K562 (cell line): ENCODE results near the gene MTMR10. TPM values are rescaled to one million over a fixed set of nuclear protein-coding genes. Genes with fewer than 3 reads are reported as not detected.

Experiments used
- ATAC-seq: fragments of 200-7000 bp; cut with Tn5 transposase; 3 replicates; pipeline ENCODE4 v1.9.1; 2020; ENCODE audit warnings: moderate library complexity
- BruUV-seq: library from RNA; stranded (reverse); fragments of 400-500 nt; replicated peaks from 2 replicates; lab custom pipeline; 2021; lab: Mats Ljungman, UMichigan
- CTCF ChIA-PET: fragments of 300-600 bp; formaldehyde crosslinking; extraction: SDS; loops from one replicate; lab custom pipeline; 2021; ENCODE audit warnings: low intra/inter-chr PET ratio; lab: Yijun Ruan, JAX
- POLR2A ChIA-PET: fragments of 300-600, 350-650 bp; sonication (Branson Sonifier 250); formaldehyde crosslinking; extraction: SDS; loops from one replicate; lab custom pipeline; 2021; ENCODE audit warnings: antibody characterized with exemption, inconsistent platforms; lab: Yijun Ruan, JAX
- DNase-seq, 4 experiments: peaks; one replicate each; pipeline versions ENCODE4 v3.0.0 to v3.0.0-alpha.2; 2011 to 2018; ENCODE audit warnings: low spot score in 3 of 4, mixed read lengths in 3 of 4; ENCODE audit errors: extremely low read depth in 1 of 4
- FAIRE-seq: peaks from 2 replicates; lab custom pipeline; 2011; peaks lifted over from hg19 to GRCh38; lab: Jason Lieb, UNC
- H2AFZ ChIP-seq: 2 replicates; pipeline ENCODE4 v1.6.0; 2011; ENCODE audit warnings: low read depth, low read length, control low read depth, inconsistent platforms
- H3K27ac ChIP-seq: fragments of 200-600 bp; 3 replicates; pipeline ENCODE4 v1.8.0; 2011; ENCODE audit warnings: low read depth, mild to moderate bottlenecking, control low read depth, inconsistent platforms, low read length, moderate library complexity, mixed read lengths; ENCODE audit errors: extremely low read depth
- H3K27me3 ChIP-seq, 2 experiments: fragments of 300-600 bp in 1 of 2; 2 replicates in 1 of 2; 3 replicates in 1 of 2; pipeline versions ENCODE4 v1.6.0 to v1.8.0; 2011; ENCODE audit warnings: inconsistent platforms in 2 of 2, low read length in 2 of 2, mild to moderate bottlenecking in 1 of 2, mixed read lengths in 1 of 2, moderate library complexity in 1 of 2; ENCODE audit not compliant: control insufficient read depth in 2 of 2, insufficient read depth in 2 of 2
- H3K36me3 ChIP-seq: fragments of 300-600 bp; 3 replicates; pipeline ENCODE4 v1.8.0; 2011; ENCODE audit warnings: mild to moderate bottlenecking, low read length, inconsistent platforms; ENCODE audit not compliant: control insufficient read depth, insufficient read depth
- H3K4me1 ChIP-seq, 2 experiments: fragments of 200-600 bp in 1 of 2; replicated peaks in 1 of 2; 2 replicates in 1 of 2; 3 replicates in 1 of 2; pipeline versions ENCODE4 v1.5.1 to v1.8.0; 2011; ENCODE audit warnings: inconsistent platforms in 2 of 2, low read length in 2 of 2, mild to moderate bottlenecking in 1 of 2, mixed read lengths in 1 of 2, moderate library complexity in 1 of 2; ENCODE audit not compliant: control insufficient read depth in 2 of 2, insufficient read depth in 2 of 2
- H3K4me2 ChIP-seq: 2 replicates; pipeline ENCODE4 v1.6.1; 2011; ENCODE audit warnings: low read length, control low read depth, inconsistent platforms, mixed read lengths; ENCODE audit not compliant: insufficient read depth
- H3K4me3 ChIP-seq: fragments of 200-600 bp; sonication (generic), shearing (Covaris generic); 2 replicates; pipeline ENCODE4 v1.5.1; 2016; ENCODE audit warnings: control low read depth, inconsistent platforms
- H3K79me2 ChIP-seq: fragments of 200-600 bp; 3 replicates; pipeline ENCODE4 v1.8.0; 2011; ENCODE audit warnings: low read length, inconsistent platforms; ENCODE audit not compliant: control insufficient read depth, insufficient read depth
- H3K9ac ChIP-seq, 2 experiments: 2 replicates each; pipeline versions ENCODE4 v1.6.0 to v1.6.1; 2011; ENCODE audit warnings: low read depth in 2 of 2, low read length in 2 of 2, control low read depth in 1 of 2, inconsistent platforms in 1 of 2, mild to moderate bottlenecking in 1 of 2, mixed read lengths in 1 of 2; ENCODE audit not compliant: insufficient read depth in 1 of 2
- H3K9me1 ChIP-seq: one replicate; pipeline ENCODE4 v1.6.0; 2011; ENCODE audit warnings: inconsistent platforms, mild to moderate bottlenecking, low read length, moderate library complexity; ENCODE audit not compliant: control insufficient read depth, insufficient read depth
- H3K9me3 ChIP-seq: replicated peaks from 2 replicates; pipeline ENCODE4 v1.5.1; 2011; ENCODE audit warnings: low read depth, low read length, inconsistent platforms; ENCODE audit not compliant: control insufficient read depth, insufficient read depth
- H4K20me1 ChIP-seq: replicated peaks from 2 replicates; pipeline ENCODE4 v1.6.1; 2011; ENCODE audit warnings: low read length, inconsistent platforms, mixed read lengths; ENCODE audit not compliant: control insufficient read depth, insufficient read depth
- NR1H2 ChIP-seq: sonication (generic); formaldehyde crosslinking; IDR thresholded peaks from 2 replicates; pipeline ENCODE4 v1.4.0; 2020; ENCODE audit warnings: mild to moderate bottlenecking, missing genetic modification reagents
- RCOR1 ChIP-seq, 2 experiments: IDR thresholded peaks; 2 replicates each; pipeline ENCODE4 v1.6.1; 2012; ENCODE audit warnings: low read depth in 2 of 2, low read length in 2 of 2, borderline replicate concordance in 1 of 2, improper control_type of control experiment in 1 of 2
- ZNF551 ChIP-seq: fragments of 250-450 bp; sonication (Bioruptor Pico); IDR thresholded peaks from 2 replicates; pipeline ENCODE4 v1.5.0; 2021; ENCODE audit warnings: mild to moderate bottlenecking, moderate library complexity
- WGBS: fragments of 100-300 bp; shearing (Covaris generic); methylation state at CpG from one replicate; pipeline ENCODE4 v1.1.6; 2016; ENCODE audit warnings: low coverage, mixed read lengths; ENCODE audit not compliant: insufficient coverage; ENCODE audit errors: missing lambda C conversion rate; 5-methylcytosine and 5-hydroxymethylcytosine counted together
- in situ Hi-C: fragments of 300-500 bp; cut with MboI; formaldehyde crosslinking; loops from 4 replicates; pipeline ENCODE4 v1.15.0; 2018; ENCODE audit warnings: inconsistent platforms, mixed read lengths
- intact Hi-C: fragments of 100-400 bp; cut with micrococcal nuclease; formaldehyde crosslinking; loops from 2 replicates; pipeline ENCODE4 v1.14.2; 2022
- polyA plus RNA-seq, 8 experiments: library from polyadenylated mRNA; depleted of rRNA in 4 of 8; stranded (reverse) in 5 of 8; unstranded in 3 of 8; fragments of >200 nt; fragmentation: Nextera tagmentation in 2 of 8; fragmentation: Illumina TruSeq in 1 of 8; extraction: Ambion mirVana in 2 of 8; extraction: Trizol in 1 of 8; gene quantifications; 2 replicates each; pipeline versions ENCODE4 v1.2.1 to v1.2.3, GENCODE V29; 2011 to 2014; ENCODE audit warnings: inconsistent platforms in 1 of 8, missing spikeins in 1 of 8
- total RNA-seq, 7 experiments: library from RNA; depleted of rRNA in 6 of 7; stranded (reverse); fragments of >200 nt in 6 of 7; fragmentation: Illumina TruSeq in 2 of 7; extraction: Trizol in 2 of 7; gene quantifications; 2 replicates each; pipeline versions ENCODE4 v1.2.1 to v1.2.3, GENCODE V29; 2011 to 2021; ENCODE audit warnings: low replicate concordance in 1 of 7
- TF ChIP-seq, protein P1 (sequence below): fragments of 250-450 bp; sonication (Bioruptor Pico); IDR thresholded peaks from 2 replicates; pipeline ENCODE4 v1.4.0; 2020

Gene MTMR10
- total and polyA plus RNA-seq, 9 of the 15 experiments (the other 6 are each of a cell fraction or from before 2014, with no cell fraction given) = 1.6 to 6.8 (median 4.8) TPM

DNA sequence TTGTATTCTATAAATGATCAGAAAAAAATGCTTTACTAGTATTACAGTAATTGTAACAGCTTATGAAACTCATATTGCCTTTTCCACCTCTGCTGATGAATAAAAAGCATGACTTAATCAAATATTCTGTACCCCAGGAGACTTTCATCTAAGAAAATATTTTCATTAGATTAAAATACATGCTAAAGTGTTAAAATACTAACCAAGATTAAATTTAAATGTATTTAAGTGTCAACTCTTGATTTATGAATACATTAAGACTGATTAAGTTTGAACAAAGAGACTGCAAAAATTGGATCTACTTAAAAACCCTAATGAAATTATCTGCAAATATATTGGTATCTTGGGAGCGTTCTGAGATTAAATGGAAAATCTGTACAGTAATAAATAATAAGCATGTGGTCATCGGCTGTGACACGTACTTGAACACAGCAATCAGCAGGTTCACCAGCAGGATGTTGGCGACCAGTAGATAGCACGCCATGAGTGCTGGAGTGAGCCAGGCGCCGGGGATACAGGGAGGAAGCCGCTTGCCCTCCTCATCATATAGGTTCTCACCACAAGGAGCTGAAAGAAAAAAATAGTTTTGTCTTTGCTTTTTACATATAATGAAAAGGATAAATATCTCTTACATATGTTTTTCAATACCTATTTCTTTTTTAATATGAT is 36.6 kb upstream of the MTMR10 start:
- Histone ChIP-seq H3K4me3 (no peak overlapping the region), H3K9me1 (no peaks in the 10 kb centered on the region), H3K79me2 (no peaks in the 10 kb centered on the region), H2AFZ (no peak overlapping the region), H4K20me1 (no peaks in the 10 kb centered on the region), H3K4me1 (peaks cover 0 to 4% of the 10 kb centered on the region in 2 experiments; a peak in 3 of 5 replicates), H3K9ac (no peak overlapping the region), H3K36me3 (no peaks in the 10 kb centered on the region), H3K27me3 (peaks cover 8 to 9% of the 10 kb centered on the region in 2 experiments; a peak in 3 of 5 replicates), H3K4me2 (no peak overlapping the region), H3K27ac (no peak overlapping the region), H3K9me3 (no peaks in the 10 kb centered on the region)
- DNase-seq (no peak), FAIRE-seq (no peak), ATAC-seq (peak; percentile 65; the same call in 1 of the 3 replicates)
- CTCF ChIA-PET = no interaction called here
- WGBS = 0% methylated on average over 8 of the region's 8 CpGs
- POLR2A ChIA-PET = no interaction called here
- intact Hi-C loops (loop anchor here (5.0 kb wide), 1 partner anchor 49 kb away; no protein-coding TSS in a partner anchor), in situ Hi-C loops (no loop called here)
- BruUV-seq = no TSS peak
- TF ChIP-seq, protein P1, sequence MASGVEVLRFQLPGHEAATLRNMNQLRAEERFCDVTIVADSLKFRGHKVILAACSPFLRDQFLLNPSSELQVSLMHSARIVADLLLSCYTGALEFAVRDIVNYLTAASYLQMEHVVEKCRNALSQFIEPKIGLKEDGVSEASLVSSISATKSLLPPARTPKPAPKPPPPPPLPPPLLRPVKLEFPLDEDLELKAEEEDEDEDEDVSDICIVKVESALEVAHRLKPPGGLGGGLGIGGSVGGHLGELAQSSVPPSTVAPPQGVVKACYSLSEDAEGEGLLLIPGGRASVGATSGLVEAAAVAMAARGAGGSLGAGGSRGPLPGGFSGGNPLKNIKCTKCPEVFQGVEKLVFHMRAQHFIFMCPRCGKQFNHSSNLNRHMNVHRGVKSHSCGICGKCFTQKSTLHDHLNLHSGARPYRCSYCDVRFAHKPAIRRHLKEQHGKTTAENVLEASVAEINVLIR (CRISPR knock-in tag) = no peak

DNA sequence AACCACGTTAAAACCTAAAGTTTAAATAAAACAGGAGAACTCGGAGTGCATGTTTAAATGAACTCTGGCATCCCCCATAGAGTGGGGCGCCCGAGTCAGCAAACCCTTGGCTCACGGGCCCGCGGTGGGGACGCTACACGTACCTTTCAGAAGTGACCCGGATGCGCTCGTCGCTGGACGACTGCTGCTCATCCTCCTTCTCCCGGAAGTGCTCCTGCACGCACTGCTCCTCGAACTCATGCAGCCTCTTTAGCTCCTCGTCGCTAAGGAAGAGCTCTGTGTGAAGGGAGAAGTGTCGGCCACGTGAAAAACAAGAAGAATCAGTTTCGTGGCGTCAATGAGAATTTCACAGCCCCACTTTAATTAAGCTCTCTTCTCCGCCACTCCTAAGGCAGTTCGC is 34.6 kb upstream of the MTMR10 start:
- ChIA-PET CTCF (no interaction called here), POLR2A (interaction anchor here (0.6 to 1.0 kb wide), 2 partner anchors 14 to 101 kb away, joined by 4 to 5 read pairs; no protein-coding TSS in a partner anchor)
- peak overlapping the region; percentile 53 for H3K4me2 ChIP-seq
- no peak overlapping the region for H3K4me3 ChIP-seq
- intact Hi-C loops (loop anchor here (5.0 kb wide), 1 partner anchor 51 kb away; no protein-coding TSS in a partner anchor), in situ Hi-C loops (no loop called here)
- WGBS = 17% methylated on average over 25 of the region's 25 CpGs
- ATAC-seq = peak; percentile 75
- H3K9me1 ChIP-seq = no peaks in the 10 kb centered on the region
- peaks cover 4 to 10% of the 10 kb centered on the region in 2 experiments; a peak in 2 of 5 replicates for H3K27me3 ChIP-seq
- H3K4me1 ChIP-seq = peaks cover 0 to 4% of the 10 kb centered on the region in 2 experiments; a peak in 3 of 5 replicates
- H3K9ac ChIP-seq = no peak overlapping the region
- no TSS peak for BruUV-seq
- DNase-seq = peak in 3 of 4 experiments; percentile 13 to 22 (median 21)
- no peak for FAIRE-seq
- no peaks in the 10 kb centered on the region for H3K79me2 ChIP-seq
- no peak overlapping the region for H3K27ac ChIP-seq
- no peaks in the 10 kb centered on the region for H4K20me1 ChIP-seq
- peak overlapping the region; percentile 68 for H2AFZ ChIP-seq
- no peaks in the 10 kb centered on the region for H3K9me3 ChIP-seq
- no peaks in the 10 kb centered on the region for H3K36me3 ChIP-seq
- no peak for TF ChIP-seq RCOR1 (IDR thresholded peaks at IDR 0.05; ENCODE audit: borderline replicate concordance in 1 of 2, low read depth in 2 of 2, low read length in 2 of 2)
- TF ChIP-seq NR1H2 = no peak
- TF ChIP-seq ZNF551 (CRISPR knock-in tag) = no peak
